AG10803 (cell line): ENCODE results near the gene HOXA5.

Source experiments
- DNase-seq: peaks from one replicate; pipeline ENCODE4 v3.0.0; 2010; ENCODE audit warnings: low read depth
- H3K4me3 ChIP-seq: 2 replicates; pipeline ENCODE4 v1.5.1; 2011; ENCODE audit warnings: mild to moderate bottlenecking, low read length, control low read depth
- CTCF ChIP-seq: conservative IDR thresholded peaks from 2 replicates; pipeline ENCODE4 v1.5.1; 2011; ENCODE audit warnings: mild to moderate bottlenecking, low read length, control low read depth, inconsistent platforms

HOXA5 gene

GRCh38 chr7:27176524-27176845 is 33.0 kb upstream of the HOXA5 start:
- H3K4me3 ChIP-seq, result peak overlapping the region; percentile 87
- no peak for DNase-seq

GRCh38 chr7:27175626-27176523 is 32.4 kb upstream of the HOXA5 start:
- peak overlapping the region; percentile 87 for H3K4me3 ChIP-seq
- DNase-seq, result no peak

More at GRCh38 chr7:27176524-27176845, 33.0 kb upstream of the HOXA5 start:
- no peak; the same call in 1 of the 2 replicates for TF ChIP-seq CTCF

GRCh38 chr7:27174874-27175625 is 31.6 kb upstream of the HOXA5 start:
- TF ChIP-seq CTCF, result no peak
- H3K4me3 ChIP-seq, result peak overlapping the region; percentile 87

More at GRCh38 chr7:27175626-27176523, 32.4 kb upstream of the HOXA5 start:
- no peak for TF ChIP-seq CTCF

GRCh38 chr7:27173956-27174873 is 30.7 kb upstream of the HOXA5 start, which contains the start of gene HOXA10:
Gene HOXA10, minus strand, starts transcription at chr7:27174320. Its CDS starts 14 bp downstream, at chr7:27174306.
- peak; percentile 71 for DNase-seq
- peak within 1 kb of the TSS; percentile 87 for H3K4me3 ChIP-seq
- TF ChIP-seq CTCF, result no peak

More at GRCh38 chr7:27174874-27175625, 31.6 kb upstream of the HOXA5 start:
- DNase-seq, result no peak

GRCh38 chr7:27173511-27173955 is 30.1 kb upstream of the HOXA5 start:
- H3K4me3 ChIP-seq, result peak overlapping the region; percentile 87
- no peak for DNase-seq
- TF ChIP-seq CTCF, result no peak

GRCh38 chr7:27172823-27173510 is 29.5 kb upstream of the HOXA5 start:
- DNase-seq, result peak; percentile 88
- H3K4me3 ChIP-seq, result peak overlapping the region; percentile 87
- TF ChIP-seq CTCF, result no peak
